C4-2B (cell line): ENCODE results near the gene L3MBTL2.
"Not testable (repeated sequence)": the region's sequence is repeated elsewhere in the genome, so short reads cannot be mapped to it uniquely, and the experiment has no call there.

ENCODE experiments used
- H3K27ac ChIP-seq: fragments of 450-650 bp; 2 replicates; pipeline ENCODE4 v1.5.1; 2017
- CTCF ChIP-seq: fragments of 450-650 bp; conservative IDR thresholded peaks from 2 replicates; pipeline ENCODE4 v1.5.1; 2017; ENCODE audit warnings: mild to moderate bottlenecking
- ZFX ChIP-seq: fragments of 450-650 bp; IDR thresholded peaks from 2 replicates; pipeline ENCODE4 v1.6.1; 2017

Gene L3MBTL2

GRCh38 chr22:41252365-41252764 is 47.3 kb downstream of the L3MBTL2 start:
- no peak for TF ChIP-seq CTCF
- TF ChIP-seq ZFX, result no peak
- H3K27ac ChIP-seq, result no peak overlapping the region

GRCh38 chr22:41254230-41254629 is 49.1 kb downstream of the L3MBTL2 start:
- TF ChIP-seq CTCF, result no peak
- TF ChIP-seq ZFX, result no peak
- no peak overlapping the region for H3K27ac ChIP-seq

- no peak for TF ChIP-seq ZFX
- no peak for TF ChIP-seq CTCF
- peak overlapping the region; percentile 82 for H3K27ac ChIP-seq
Observed at GRCh38 chr22:41256254-41257253, 51.4 kb downstream of the L3MBTL2 start.

GRCh38 chr22:41257696-41258095 is 52.6 kb downstream of the L3MBTL2 start:
- H3K27ac ChIP-seq, result peak overlapping the region; percentile 82
- TF ChIP-seq CTCF (no peak), ZFX (no peak)

GRCh38 chr22:41259756-41260155 is 54.6 kb downstream of the L3MBTL2 start:
- H3K27ac ChIP-seq, result not testable (repeated sequence)

GRCh38 chr22:41260871-41261270 is 55.8 kb downstream of the L3MBTL2 start:
- H3K27ac ChIP-seq, result peak overlapping the region; percentile 63
- no peak for TF ChIP-seq CTCF
- TF ChIP-seq ZFX, result no peak

GRCh38 chr22:41261541-41262249 is 56.6 kb downstream of the L3MBTL2 start:
- peak overlapping the region; percentile 63 for H3K27ac ChIP-seq
- TF ChIP-seq ZFX, result no peak
- TF ChIP-seq CTCF, result no peak
